Osteoblast (primary cell): ENCODE measurements around the gene PRSS36. TPM values are rescaled to one million over a fixed set of nuclear protein-coding genes. Genes with fewer than 3 reads are reported as not detected.
"Not testable (repeated sequence)": the region's sequence is repeated elsewhere in the genome, so short reads cannot be mapped to it uniquely, and the experiment has no call there.

Experiments
- DNase-seq: peaks from one replicate; pipeline ENCODE4 v3.0.0; 2011; ENCODE audit warnings: low spot score, mixed read lengths; ENCODE audit not compliant: insufficient read length; ENCODE audit errors: missing footprints
- H2AFZ ChIP-seq: 2 replicates; pipeline ENCODE4 v1.6.0; 2011; ENCODE audit warnings: mild to moderate bottlenecking, low read length
- H3K27ac ChIP-seq: 2 replicates; pipeline ENCODE4 v1.5.1; 2011; ENCODE audit warnings: mild to moderate bottlenecking, low read depth, low read length, moderate library complexity
- H3K27me3 ChIP-seq: 2 replicates; pipeline ENCODE4 v1.6.0; 2012; ENCODE audit warnings: mild to moderate bottlenecking, control low read depth, inconsistent platforms, low read length, moderate library complexity; ENCODE audit not compliant: insufficient read depth
- H3K36me3 ChIP-seq: 2 replicates; pipeline ENCODE4 v1.5.1; 2011; ENCODE audit warnings: mild to moderate bottlenecking, low read length, control low read depth, moderate library complexity; ENCODE audit not compliant: insufficient read depth
- H3K4me1 ChIP-seq: 2 replicates; pipeline ENCODE4 v1.5.1; 2011; ENCODE audit warnings: mild to moderate bottlenecking, low read length, control low read depth, moderate library complexity; ENCODE audit not compliant: insufficient read depth
- H3K4me2 ChIP-seq: 2 replicates; pipeline ENCODE4 v1.6.0; 2011; ENCODE audit warnings: mild to moderate bottlenecking, low read length; ENCODE audit not compliant: insufficient read depth
- H3K4me3 ChIP-seq: fragments of 200-600 bp; sonication (generic); 3 replicates; pipeline ENCODE4 v1.5.1; 2012; ENCODE audit warnings: mild to moderate bottlenecking, low read length, inconsistent platforms; ENCODE audit not compliant: insufficient read depth
- H3K79me2 ChIP-seq: 2 replicates; pipeline ENCODE4 v1.6.0; 2012; ENCODE audit warnings: mild to moderate bottlenecking, low read length, control low read depth, inconsistent platforms; ENCODE audit not compliant: insufficient read depth
- H3K9me3 ChIP-seq: 2 replicates; pipeline ENCODE4 v1.5.1; 2011; ENCODE audit warnings: low read depth, low read length, control low read depth
- H4K20me1 ChIP-seq: 2 replicates; pipeline ENCODE4 v1.6.0; 2012; ENCODE audit warnings: mild to moderate bottlenecking, low read length, control low read depth; ENCODE audit not compliant: insufficient read depth
- CTCF ChIP-seq: IDR thresholded peaks from 2 replicates; pipeline ENCODE4 v1.5.1; 2011; ENCODE audit warnings: mild to moderate bottlenecking, low read depth, low read length, moderate library complexity; ENCODE audit errors: extremely low read depth
- total RNA-seq: library from RNA; depleted of rRNA; stranded (reverse); fragments of >200 nt; gene quantifications from 2 replicates; pipeline ENCODE4 v1.2.3, GENCODE V29; 2012

The PRSS36 gene
- total RNA-seq, 1 donor = not detected

- Histone ChIP-seq H3K27me3 (no peaks in the 10 kb centered on the region), H3K79me2 (peaks cover 11% of the 10 kb centered on the region), H3K4me3 (no peak overlapping the region), H3K4me2 (no peak overlapping the region), H3K36me3 (peaks cover 71% of the 10 kb centered on the region), H3K4me1 (peaks cover 2% of the 10 kb centered on the region), H3K27ac (no peak overlapping the region), H2AFZ (no peak overlapping the region), H4K20me1 (peaks cover 36% of the 10 kb centered on the region), H3K9me3 (no peaks in the 10 kb centered on the region)
- DNase-seq = no peak
- no peak for TF ChIP-seq CTCF
Measured at GRCh38 chr16:31196324-31197088, 46.6 kb upstream of the PRSS36 start.

GRCh38 chr16:31195861-31196260 lies 46.0 kb upstream of the PRSS36 start:
- H3K27me3 ChIP-seq, H3K9me3 ChIP-seq, H3K4me2 ChIP-seq, H2AFZ ChIP-seq, H3K27ac ChIP-seq, H3K4me1 ChIP-seq, H3K4me3 ChIP-seq, DNase-seq: not testable (repeated sequence)
- peaks cover 77% of the 10 kb centered on the region for H3K36me3 ChIP-seq
- peaks cover 15% of the 10 kb centered on the region for H3K79me2 ChIP-seq
- peaks cover 32% of the 10 kb centered on the region for H4K20me1 ChIP-seq

GRCh38 chr16:31194898-31195297 lies 45.0 kb upstream of the PRSS36 start:
- no peak overlapping the region for H3K27ac ChIP-seq
- no peak for TF ChIP-seq CTCF
- H3K4me1 ChIP-seq = no peaks in the 10 kb centered on the region
- H4K20me1 ChIP-seq = peaks cover 38% of the 10 kb centered on the region
- peaks cover 84% of the 10 kb centered on the region for H3K36me3 ChIP-seq
- H3K27me3 ChIP-seq = no peaks in the 10 kb centered on the region
- H3K79me2 ChIP-seq = peaks cover 24% of the 10 kb centered on the region
- no peak overlapping the region for H3K4me3 ChIP-seq
- H3K9me3 ChIP-seq = no peaks in the 10 kb centered on the region
- H3K4me2 ChIP-seq = no peak overlapping the region
- DNase-seq = no peak
- H2AFZ ChIP-seq = no peak overlapping the region

DNA sequence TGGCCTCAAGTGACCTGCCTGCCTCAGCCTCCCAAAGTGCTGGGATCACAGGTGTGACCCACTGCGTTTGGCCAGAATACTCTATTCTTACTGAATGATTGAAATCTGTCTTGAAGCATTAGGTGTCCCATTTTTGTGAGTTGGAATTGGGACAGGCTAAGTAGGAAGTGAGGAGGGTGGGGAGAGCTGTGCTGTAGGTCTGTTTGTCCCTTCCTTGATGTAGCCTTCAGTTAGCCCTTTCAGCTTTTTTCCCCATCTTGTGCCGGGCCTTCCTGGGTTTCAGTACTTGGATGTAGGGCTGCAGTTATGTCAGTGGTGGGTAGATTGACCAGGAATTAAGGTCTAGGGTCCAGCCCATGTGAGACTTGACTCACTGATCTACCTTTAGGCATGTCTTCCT lies 44.0 kb upstream of the PRSS36 start:
- Histone ChIP-seq H3K79me2 (peaks cover 34% of the 10 kb centered on the region), H3K27ac (no peak overlapping the region), H2AFZ (no peak overlapping the region), H3K4me1 (no peaks in the 10 kb centered on the region), H3K27me3 (no peaks in the 10 kb centered on the region), H4K20me1 (peaks cover 48% of the 10 kb centered on the region), H3K4me2 (no peak overlapping the region), H3K9me3 (no peaks in the 10 kb centered on the region), H3K36me3 (peaks cover 89% of the 10 kb centered on the region), H3K4me3 (no peak overlapping the region)
- no peak for TF ChIP-seq CTCF
- no peak for DNase-seq
